ENCODE data around the gene ZFHX2.
A peak's percentile ranks its signal among the peaks of the same experiment; 100 is the strongest.
"Not testable (repeated sequence)": the region's sequence is repeated elsewhere in the genome, so short reads cannot be mapped to it uniquely, and the experiment has no call there.

ZFHX2 gene

GRCh38 chr14:23537351-23538049 lies 14.1 kb downstream of the ZFHX2 start:
- H3K36me3 ChIP-seq (ENCODE audit: control insufficient read depth, insufficient read depth, low read length) = peaks cover 30% of the 10 kb centered on the region
- H3K27ac ChIP-seq (ENCODE audit: low read depth, low read length) = peak overlapping the region; percentile 94
- H3K9me3 ChIP-seq (ENCODE audit: control insufficient read depth, insufficient read depth, low read depth, low read length) = no peaks in the 10 kb centered on the region
- peak overlapping the region; percentile 94 for H3K9ac ChIP-seq (ENCODE audit: low read length)
- H3K27me3 ChIP-seq (ENCODE audit: control insufficient read depth, insufficient read depth, low read length) = no peaks in the 10 kb centered on the region
- peak overlapping the region; percentile 71 for H3K4me3 ChIP-seq (ENCODE audit: low read depth, low read length)
- peaks cover 25% of the 10 kb centered on the region for H3K4me1 ChIP-seq (ENCODE audit: control insufficient read depth, insufficient read depth, low read length)

GRCh38 chr14:23536906-23537305 lies 14.7 kb downstream of the ZFHX2 start:
- peak overlapping the region; percentile 10 for H3K9ac ChIP-seq (ENCODE audit: low read length)
- not testable (repeated sequence) for H3K27me3 ChIP-seq (ENCODE audit: control insufficient read depth, insufficient read depth, low read length); H3K9me3 ChIP-seq (ENCODE audit: control insufficient read depth, insufficient read depth, low read depth, low read length)
- peak overlapping the region; percentile 71 for H3K4me3 ChIP-seq (ENCODE audit: low read depth, low read length)
- H3K27ac ChIP-seq (ENCODE audit: low read depth, low read length) = peak overlapping the region; percentile 41; the same call in 1 of the 2 replicates
- H3K4me1 ChIP-seq (ENCODE audit: control insufficient read depth, insufficient read depth, low read length) = peaks cover 25% of the 10 kb centered on the region
- peaks cover 29% of the 10 kb centered on the region for H3K36me3 ChIP-seq (ENCODE audit: control insufficient read depth, insufficient read depth, low read length)

- Histone ChIP-seq H3K27me3 (ENCODE audit: control insufficient read depth, insufficient read depth, low read length) (no peaks in the 10 kb centered on the region), H3K4me3 (ENCODE audit: low read depth, low read length) (no peak overlapping the region), H3K9ac (ENCODE audit: low read length) (no peak overlapping the region), H3K36me3 (ENCODE audit: control insufficient read depth, insufficient read depth, low read length) (peaks cover 29% of the 10 kb centered on the region), H3K4me1 (ENCODE audit: control insufficient read depth, insufficient read depth, low read length) (peaks cover 25% of the 10 kb centered on the region), H3K9me3 (ENCODE audit: control insufficient read depth, insufficient read depth, low read depth, low read length) (no peaks in the 10 kb centered on the region), H3K27ac (ENCODE audit: low read depth, low read length) (0 out of 2 replicates have a peak overlapping the region, but pooled peaks have one; percentile 41)
Measured at GRCh38 chr14:23536494-23536893, 15.1 kb downstream of the ZFHX2 start.

- Histone ChIP-seq H3K27ac (ENCODE audit: low read depth, low read length) (no peak overlapping the region), H3K36me3 (ENCODE audit: control insufficient read depth, insufficient read depth, low read length) (peaks cover 29% of the 10 kb centered on the region), H3K27me3 (ENCODE audit: control insufficient read depth, insufficient read depth, low read length) (no peaks in the 10 kb centered on the region), H3K9me3 (ENCODE audit: control insufficient read depth, insufficient read depth, low read depth, low read length) (no peaks in the 10 kb centered on the region), H3K4me1 (ENCODE audit: control insufficient read depth, insufficient read depth, low read length) (peaks cover 27% of the 10 kb centered on the region), H3K9ac (ENCODE audit: low read length) (no peak overlapping the region), H3K4me3 (ENCODE audit: low read depth, low read length) (no peak overlapping the region)
Measured at GRCh38 chr14:23535943-23536342, 15.6 kb downstream of the ZFHX2 start.

- peaks cover 39% of the 10 kb centered on the region for H3K36me3 ChIP-seq (ENCODE audit: control insufficient read depth, insufficient read depth, low read length)
- peaks cover 22% of the 10 kb centered on the region for H3K4me1 ChIP-seq (ENCODE audit: control insufficient read depth, insufficient read depth, low read length)
- H3K9me3 ChIP-seq (ENCODE audit: control insufficient read depth, insufficient read depth, low read depth, low read length) = no peaks in the 10 kb centered on the region
- no peak overlapping the region for H3K27ac ChIP-seq (ENCODE audit: low read depth, low read length)
- no peak overlapping the region for H3K4me3 ChIP-seq (ENCODE audit: low read depth, low read length)
- H3K27me3 ChIP-seq (ENCODE audit: control insufficient read depth, insufficient read depth, low read length) = no peaks in the 10 kb centered on the region
- peak overlapping the region; percentile 12 for H3K9ac ChIP-seq (ENCODE audit: low read length)
Measured at GRCh38 chr14:23533652-23534435, 17.7 kb downstream of the ZFHX2 start.

GRCh38 chr14:23532658-23533057 lies 18.9 kb downstream of the ZFHX2 start:
- H3K36me3 ChIP-seq (ENCODE audit: control insufficient read depth, insufficient read depth, low read length) = peaks cover 40% of the 10 kb centered on the region
- H3K4me1 ChIP-seq (ENCODE audit: control insufficient read depth, insufficient read depth, low read length) = peaks cover 20% of the 10 kb centered on the region
- no peak overlapping the region for H3K4me3 ChIP-seq (ENCODE audit: low read depth, low read length)
- no peaks in the 10 kb centered on the region for H3K9me3 ChIP-seq (ENCODE audit: control insufficient read depth, insufficient read depth, low read depth, low read length)
- no peak overlapping the region for H3K27ac ChIP-seq (ENCODE audit: low read depth, low read length)
- H3K9ac ChIP-seq (ENCODE audit: low read length) = no peak overlapping the region
- no peaks in the 10 kb centered on the region for H3K27me3 ChIP-seq (ENCODE audit: control insufficient read depth, insufficient read depth, low read length)

GRCh38 chr14:23531391-23531790 lies 20.2 kb downstream of the ZFHX2 start:
- Histone ChIP-seq H3K27me3 (ENCODE audit: control insufficient read depth, insufficient read depth, low read length) (no peaks in the 10 kb centered on the region), H3K4me1 (ENCODE audit: control insufficient read depth, insufficient read depth, low read length) (peaks cover 12% of the 10 kb centered on the region), H3K9me3 (ENCODE audit: control insufficient read depth, insufficient read depth, low read depth, low read length) (no peaks in the 10 kb centered on the region), H3K4me3 (ENCODE audit: low read depth, low read length) (no peak overlapping the region), H3K36me3 (ENCODE audit: control insufficient read depth, insufficient read depth, low read length) (peaks cover 53% of the 10 kb centered on the region), H3K9ac (ENCODE audit: low read length) (no peak overlapping the region), H3K27ac (ENCODE audit: low read depth, low read length) (no peak overlapping the region)

- Histone ChIP-seq H3K4me1 (ENCODE audit: control insufficient read depth, insufficient read depth, low read length) (peaks cover 16% of the 10 kb centered on the region), H3K9ac (ENCODE audit: low read length) (no peak overlapping the region), H3K27me3 (ENCODE audit: control insufficient read depth, insufficient read depth, low read length) (no peaks in the 10 kb centered on the region), H3K9me3 (ENCODE audit: control insufficient read depth, insufficient read depth, low read depth, low read length) (no peaks in the 10 kb centered on the region), H3K36me3 (ENCODE audit: control insufficient read depth, insufficient read depth, low read length) (peaks cover 61% of the 10 kb centered on the region), H3K4me3 (ENCODE audit: low read depth, low read length) (no peak overlapping the region), H3K27ac (ENCODE audit: low read depth, low read length) (no peak overlapping the region)
Measured at GRCh38 chr14:23530375-23531055, 21.1 kb downstream of the ZFHX2 start.

- peaks cover 17% of the 10 kb centered on the region for H3K4me1 ChIP-seq (ENCODE audit: control insufficient read depth, insufficient read depth, low read length)
- no peak overlapping the region for H3K9ac ChIP-seq (ENCODE audit: low read length)
- no peaks in the 10 kb centered on the region for H3K27me3 ChIP-seq (ENCODE audit: control insufficient read depth, insufficient read depth, low read length)
- no peak overlapping the region for H3K27ac ChIP-seq (ENCODE audit: low read depth, low read length)
- H3K36me3 ChIP-seq (ENCODE audit: control insufficient read depth, insufficient read depth, low read length) = peaks cover 54% of the 10 kb centered on the region
- no peaks in the 10 kb centered on the region for H3K9me3 ChIP-seq (ENCODE audit: control insufficient read depth, insufficient read depth, low read depth, low read length)
- H3K4me3 ChIP-seq (ENCODE audit: low read depth, low read length) = no peak overlapping the region
Measured at GRCh38 chr14:23529016-23529415, 22.5 kb downstream of the ZFHX2 start.

- no peaks in the 10 kb centered on the region for H3K27me3 ChIP-seq (ENCODE audit: control insufficient read depth, insufficient read depth, low read length)
- H3K9me3 ChIP-seq (ENCODE audit: control insufficient read depth, insufficient read depth, low read depth, low read length) = no peaks in the 10 kb centered on the region
- H3K27ac ChIP-seq (ENCODE audit: low read depth, low read length) = no peak overlapping the region
- peaks cover 17% of the 10 kb centered on the region for H3K4me1 ChIP-seq (ENCODE audit: control insufficient read depth, insufficient read depth, low read length)
- no peak overlapping the region for H3K4me3 ChIP-seq (ENCODE audit: low read depth, low read length)
- peaks cover 51% of the 10 kb centered on the region for H3K36me3 ChIP-seq (ENCODE audit: control insufficient read depth, insufficient read depth, low read length)
- no peak overlapping the region for H3K9ac ChIP-seq (ENCODE audit: low read length)
Measured at GRCh38 chr14:23528555-23528954, 23.0 kb downstream of the ZFHX2 start.

- Histone ChIP-seq H3K4me1 (ENCODE audit: control insufficient read depth, insufficient read depth, low read length) (peaks cover 18% of the 10 kb centered on the region), H3K9me3 (ENCODE audit: control insufficient read depth, insufficient read depth, low read depth, low read length) (no peaks in the 10 kb centered on the region), H3K27ac (ENCODE audit: low read depth, low read length) (no peak overlapping the region), H3K4me3 (ENCODE audit: low read depth, low read length) (no peak overlapping the region), H3K9ac (ENCODE audit: low read length) (no peak overlapping the region), H3K27me3 (ENCODE audit: control insufficient read depth, insufficient read depth, low read length) (no peaks in the 10 kb centered on the region), H3K36me3 (ENCODE audit: control insufficient read depth, insufficient read depth, low read length) (peaks cover 40% of the 10 kb centered on the region)
Measured at GRCh38 chr14:23525611-23526010, 26.0 kb downstream of the ZFHX2 start.

All from HUES6 (cell line).